Neural cell (in vitro differentiated cells): ENCODE measurements around the gene KDF1. TPM values are rescaled to one million over a fixed set of nuclear protein-coding genes. Genes with fewer than 3 reads are reported as not detected.

Source experiments
- H2AFZ ChIP-seq: fragments of 200-600, 300-800 bp; sonication (generic), shearing (Covaris generic); 2 replicates; pipeline ENCODE4 v1.6.0; 2014; ENCODE audit warnings: low read depth, mild to moderate bottlenecking, antibody characterized with exemption, low read length, moderate library complexity
- H3F3A ChIP-seq: fragments of 200-600 bp; shearing (Covaris generic); 2 replicates; pipeline ENCODE4 v1.6.1; 2016; ENCODE audit warnings: mild to moderate bottlenecking, moderate library complexity, mixed read lengths, antibody characterized with exemption, low read length; ENCODE audit not compliant: insufficient read depth, poor library complexity, severe bottlenecking
- H3K27ac ChIP-seq: fragments of 200-600, 300-800 bp; sonication (generic), shearing (Covaris generic); 2 replicates; pipeline ENCODE4 v1.5.1; 2014; ENCODE audit warnings: mild to moderate bottlenecking, low read length, moderate library complexity
- H3K27me3 ChIP-seq: fragments of 300-800, 200-600 bp; sonication (generic), shearing (Covaris generic); 2 replicates; pipeline ENCODE4 v1.6.0; 2014; ENCODE audit warnings: mild to moderate bottlenecking, low read depth, low read length, moderate library complexity; ENCODE audit not compliant: insufficient read depth
- H3K36me3 ChIP-seq: fragments of 300-800, 200-600 bp; sonication (generic), shearing (Covaris generic); 2 replicates; pipeline ENCODE4 v1.5.1; 2014; ENCODE audit warnings: mild to moderate bottlenecking, antibody characterized with exemption, low read length, moderate library complexity; ENCODE audit not compliant: insufficient read depth
- H3K4me2 ChIP-seq: fragments of 300-800, 200-600 bp; sonication (generic), shearing (Covaris generic); 2 replicates; pipeline ENCODE4 v1.6.0; 2014; ENCODE audit warnings: mild to moderate bottlenecking, low read length
- H3K4me3 ChIP-seq: fragments of 300-800, 200-600 bp; sonication (generic), shearing (Covaris generic); 2 replicates; pipeline ENCODE4 v1.5.1; 2014; ENCODE audit warnings: mild to moderate bottlenecking, low read length, moderate library complexity
- H3K79me2 ChIP-seq: fragments of 200-600 bp; shearing (Covaris generic); replicated peaks from 2 replicates; pipeline ENCODE4 v1.6.0; 2014; ENCODE audit warnings: mild to moderate bottlenecking, low read length, moderate library complexity; ENCODE audit not compliant: insufficient read depth
- H3K9ac ChIP-seq: fragments of 300-800, 200-600 bp; sonication (generic), shearing (Covaris generic); 2 replicates; pipeline ENCODE4 v1.6.1; 2016; ENCODE audit warnings: mild to moderate bottlenecking, low read length, mixed read lengths
- H3K9me2 ChIP-seq: fragments of 200-600 bp; shearing (Covaris generic); 2 replicates; pipeline ENCODE4 v1.6.1; 2016; ENCODE audit warnings: mild to moderate bottlenecking, low read length, mixed read lengths; ENCODE audit not compliant: insufficient read depth
- H3K9me3 ChIP-seq: fragments of 200-600, 300-800 bp; sonication (generic), shearing (Covaris generic); 2 replicates; pipeline ENCODE4 v1.6.1; 2016; ENCODE audit warnings: mild to moderate bottlenecking, mixed run types, low read length, moderate library complexity, mixed read lengths
- H4K20me1 ChIP-seq: fragments of 200-600 bp; shearing (Covaris generic); 2 replicates; pipeline ENCODE4 v1.6.1; 2016; ENCODE audit warnings: mild to moderate bottlenecking, mixed run types; ENCODE audit not compliant: insufficient read depth
- EP300 ChIP-seq: fragments of 450-650 bp; conservative IDR thresholded peaks from 2 replicates; pipeline ENCODE4 v1.6.1; 2014; ENCODE audit warnings: antibody characterized with exemption, mild to moderate bottlenecking, moderate library complexity; ENCODE audit not compliant: poor library complexity, severe bottlenecking
- EZH2 ChIP-seq: fragments of 200-600, 300-800 bp; shearing (Covaris generic), sonication (generic); IDR thresholded peaks from 2 replicates; pipeline ENCODE4 v1.6.1; 2014; ENCODE audit warnings: antibody characterized with exemption, low read length, borderline replicate concordance, mild to moderate bottlenecking; ENCODE audit not compliant: insufficient read depth, poor library complexity, severe bottlenecking
- MXI1 ChIP-seq: fragments of 450-650 bp; conservative IDR thresholded peaks from 2 replicates; pipeline ENCODE4 v1.6.1; 2014; ENCODE audit warnings: antibody characterized with exemption, mild to moderate bottlenecking; ENCODE audit not compliant: poor library complexity, severe bottlenecking
- POLR2AphosphoS5 ChIP-seq: IDR thresholded peaks from 2 replicates; pipeline ENCODE4 v1.6.1; 2012
- RAD21 ChIP-seq: fragments of 450-650 bp; conservative IDR thresholded peaks from 2 replicates; pipeline ENCODE4 v1.6.1; 2014; ENCODE audit warnings: antibody characterized with exemption, mild to moderate bottlenecking, moderate library complexity
- SMC3 ChIP-seq: fragments of 450-650 bp; conservative IDR thresholded peaks from 2 replicates; pipeline ENCODE4 v1.6.1; 2014; ENCODE audit warnings: antibody characterized with exemption, mild to moderate bottlenecking, moderate library complexity; ENCODE audit not compliant: poor library complexity
- TAF1 ChIP-seq: IDR thresholded peaks from 2 replicates; pipeline ENCODE4 v1.6.1; 2012; ENCODE audit warnings: low read depth
- polyA plus RNA-seq: library from polyadenylated mRNA; depleted of rRNA; stranded (reverse); fragments of >200 nt; gene quantifications from 2 replicates; pipeline ENCODE4 v1.2.3, GENCODE V29; 2014
- TF ChIP-seq, protein P1 (sequence below): fragments of 450-650 bp; IDR thresholded peaks from 2 replicates; pipeline ENCODE4 v1.5.1; 2014; ENCODE audit warnings: antibody characterized with exemption, mild to moderate bottlenecking, moderate library complexity; ENCODE audit not compliant: poor library complexity, severe bottlenecking
- TF ChIP-seq, protein P2 (sequence below): IDR thresholded peaks from 2 replicates; pipeline ENCODE4 v1.6.1; 2012; ENCODE audit warnings: borderline replicate concordance

The KDF1 gene
- polyA plus RNA-seq, 1 donor from 2014 or later = not detected

DNA sequence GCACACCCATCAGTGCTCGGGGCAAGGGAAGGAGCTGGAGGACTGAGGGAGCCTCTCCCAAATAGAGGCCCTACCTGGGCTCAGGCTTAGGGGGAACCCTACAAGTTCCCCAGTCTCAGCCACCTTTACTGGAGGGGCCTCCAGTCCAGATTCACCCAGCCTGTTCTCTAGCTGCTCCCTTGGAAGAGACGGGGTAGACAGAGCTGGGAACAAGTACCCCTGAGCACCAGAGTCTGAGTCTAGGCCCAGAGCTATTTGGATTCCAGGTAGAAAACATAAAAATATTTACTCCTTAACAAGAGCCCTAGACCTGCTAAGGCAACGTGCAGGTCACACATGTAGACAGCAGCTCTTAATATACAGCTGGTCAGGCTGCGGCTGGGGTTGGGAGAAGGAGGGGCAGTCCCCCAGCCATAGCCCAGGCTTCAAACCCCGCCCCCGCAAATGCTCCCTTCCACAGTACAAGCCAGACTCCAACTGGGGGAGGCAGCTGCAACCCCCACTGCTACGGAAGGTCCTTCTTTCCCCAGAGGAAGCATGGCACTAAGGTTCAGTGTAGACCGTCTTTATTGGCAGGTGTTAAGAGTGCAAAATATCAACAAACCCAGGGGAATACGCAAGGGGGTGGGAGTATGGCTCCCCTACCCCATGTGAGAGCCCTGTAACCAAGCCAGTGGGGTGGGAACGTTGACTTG is 44.4 kb upstream of the KDF1 start:
- H3K79me2 ChIP-seq = no peaks in the 10 kb centered on the region
- peaks cover 4% of the 10 kb centered on the region for H3F3A ChIP-seq
- no peak overlapping the region for H3K4me2 ChIP-seq
- no peak overlapping the region for H3K27ac ChIP-seq
- no peaks in the 10 kb centered on the region for H4K20me1 ChIP-seq
- no peak for TF ChIP-seq MXI1
- no peak for TF ChIP-seq RAD21
- TF ChIP-seq SMC3 = no peak
- TF ChIP-seq, protein P1, sequence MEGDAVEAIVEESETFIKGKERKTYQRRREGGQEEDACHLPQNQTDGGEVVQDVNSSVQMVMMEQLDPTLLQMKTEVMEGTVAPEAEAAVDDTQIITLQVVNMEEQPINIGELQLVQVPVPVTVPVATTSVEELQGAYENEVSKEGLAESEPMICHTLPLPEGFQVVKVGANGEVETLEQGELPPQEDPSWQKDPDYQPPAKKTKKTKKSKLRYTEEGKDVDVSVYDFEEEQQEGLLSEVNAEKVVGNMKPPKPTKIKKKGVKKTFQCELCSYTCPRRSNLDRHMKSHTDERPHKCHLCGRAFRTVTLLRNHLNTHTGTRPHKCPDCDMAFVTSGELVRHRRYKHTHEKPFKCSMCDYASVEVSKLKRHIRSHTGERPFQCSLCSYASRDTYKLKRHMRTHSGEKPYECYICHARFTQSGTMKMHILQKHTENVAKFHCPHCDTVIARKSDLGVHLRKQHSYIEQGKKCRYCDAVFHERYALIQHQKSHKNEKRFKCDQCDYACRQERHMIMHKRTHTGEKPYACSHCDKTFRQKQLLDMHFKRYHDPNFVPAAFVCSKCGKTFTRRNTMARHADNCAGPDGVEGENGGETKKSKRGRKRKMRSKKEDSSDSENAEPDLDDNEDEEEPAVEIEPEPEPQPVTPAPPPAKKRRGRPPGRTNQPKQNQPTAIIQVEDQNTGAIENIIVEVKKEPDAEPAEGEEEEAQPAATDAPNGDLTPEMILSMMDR = no peak
- no peak for TF ChIP-seq EZH2
- TF ChIP-seq, protein P2, sequence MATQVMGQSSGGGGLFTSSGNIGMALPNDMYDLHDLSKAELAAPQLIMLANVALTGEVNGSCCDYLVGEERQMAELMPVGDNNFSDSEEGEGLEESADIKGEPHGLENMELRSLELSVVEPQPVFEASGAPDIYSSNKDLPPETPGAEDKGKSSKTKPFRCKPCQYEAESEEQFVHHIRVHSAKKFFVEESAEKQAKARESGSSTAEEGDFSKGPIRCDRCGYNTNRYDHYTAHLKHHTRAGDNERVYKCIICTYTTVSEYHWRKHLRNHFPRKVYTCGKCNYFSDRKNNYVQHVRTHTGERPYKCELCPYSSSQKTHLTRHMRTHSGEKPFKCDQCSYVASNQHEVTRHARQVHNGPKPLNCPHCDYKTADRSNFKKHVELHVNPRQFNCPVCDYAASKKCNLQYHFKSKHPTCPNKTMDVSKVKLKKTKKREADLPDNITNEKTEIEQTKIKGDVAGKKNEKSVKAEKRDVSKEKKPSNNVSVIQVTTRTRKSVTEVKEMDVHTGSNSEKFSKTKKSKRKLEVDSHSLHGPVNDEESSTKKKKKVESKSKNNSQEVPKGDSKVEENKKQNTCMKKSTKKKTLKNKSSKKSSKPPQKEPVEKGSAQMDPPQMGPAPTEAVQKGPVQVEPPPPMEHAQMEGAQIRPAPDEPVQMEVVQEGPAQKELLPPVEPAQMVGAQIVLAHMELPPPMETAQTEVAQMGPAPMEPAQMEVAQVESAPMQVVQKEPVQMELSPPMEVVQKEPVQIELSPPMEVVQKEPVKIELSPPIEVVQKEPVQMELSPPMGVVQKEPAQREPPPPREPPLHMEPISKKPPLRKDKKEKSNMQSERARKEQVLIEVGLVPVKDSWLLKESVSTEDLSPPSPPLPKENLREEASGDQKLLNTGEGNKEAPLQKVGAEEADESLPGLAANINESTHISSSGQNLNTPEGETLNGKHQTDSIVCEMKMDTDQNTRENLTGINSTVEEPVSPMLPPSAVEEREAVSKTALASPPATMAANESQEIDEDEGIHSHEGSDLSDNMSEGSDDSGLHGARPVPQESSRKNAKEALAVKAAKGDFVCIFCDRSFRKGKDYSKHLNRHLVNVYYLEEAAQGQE = no peak
- TF ChIP-seq EP300 = no peak
- TF ChIP-seq TAF1 = no peak
- TF ChIP-seq POLR2AphosphoS5 = no peak
- no peak overlapping the region for H3K9ac ChIP-seq
- no peak overlapping the region for H3K4me3 ChIP-seq
- H3K36me3 ChIP-seq = no peaks in the 10 kb centered on the region
- no peaks in the 10 kb centered on the region for H3K9me2 ChIP-seq
- H3K27me3 ChIP-seq = no peaks in the 10 kb centered on the region
- H3K9me3 ChIP-seq = no peaks in the 10 kb centered on the region
- H2AFZ ChIP-seq = no peak overlapping the region

DNA sequence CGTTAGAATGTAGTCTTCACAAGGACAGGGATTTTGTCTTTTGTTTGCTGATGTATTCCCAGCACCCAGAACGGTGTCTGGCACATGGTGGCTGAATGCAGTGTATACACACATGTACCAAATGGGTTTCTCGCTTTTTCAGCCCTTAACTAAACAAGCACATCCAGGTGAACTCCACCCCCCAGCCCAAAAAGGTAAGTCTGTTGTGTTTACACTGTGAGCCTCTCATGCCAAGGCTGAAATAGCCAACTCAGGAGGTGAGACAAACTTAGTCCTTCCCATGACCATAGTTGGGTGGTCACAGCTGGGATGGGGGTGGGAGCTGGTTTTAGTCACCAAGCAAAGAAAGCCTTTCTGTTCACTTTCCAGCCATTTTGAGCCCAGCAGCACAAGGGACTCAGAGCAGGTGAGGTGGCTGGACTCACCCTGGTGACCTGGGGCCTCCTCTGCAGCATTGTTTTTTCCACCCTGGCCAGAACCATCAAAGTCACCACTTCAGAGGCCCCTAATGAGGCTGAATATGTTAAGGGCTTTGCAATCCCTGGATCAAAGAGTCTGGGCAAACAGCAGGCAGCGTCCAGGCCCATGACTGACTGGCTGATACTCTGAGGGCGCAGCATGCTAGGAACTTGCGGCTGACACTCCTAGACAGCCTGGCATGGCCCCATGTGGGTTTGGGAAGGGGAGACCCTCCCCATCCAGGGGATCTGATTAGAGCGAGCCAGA is 43.6 kb upstream of the KDF1 start:
- H3K27ac ChIP-seq = no peak overlapping the region
- H3K36me3 ChIP-seq = no peaks in the 10 kb centered on the region
- no peak overlapping the region for H3K9ac ChIP-seq
- no peaks in the 10 kb centered on the region for H3K9me3 ChIP-seq
- no peaks in the 10 kb centered on the region for H3K79me2 ChIP-seq
- H2AFZ ChIP-seq = no peak overlapping the region
- no peaks in the 10 kb centered on the region for H3K9me2 ChIP-seq
- peaks cover 4% of the 10 kb centered on the region for H3F3A ChIP-seq
- no peak overlapping the region for H3K4me2 ChIP-seq
- H3K4me3 ChIP-seq = no peak overlapping the region
- H3K27me3 ChIP-seq = no peaks in the 10 kb centered on the region
- H4K20me1 ChIP-seq = no peaks in the 10 kb centered on the region
- TF ChIP-seq, protein P2 = no peak
- TF ChIP-seq EP300 (no peak), EZH2 (no peak), SMC3 (no peak), TAF1 (no peak), RAD21 (no peak), POLR2AphosphoS5 (no peak), MXI1 (no peak)
- TF ChIP-seq, protein P1 = no peak
